GM13976 (cell line): ENCODE results near the gene PLOD2.

ENCODE experiments used
- DNase-seq: peaks from one replicate; pipeline ENCODE4 v3.0.0; 2012; ENCODE audit warnings: low spot score
- CTCF ChIP-seq: IDR thresholded peaks from 2 replicates; pipeline ENCODE4 v1.5.1; 2012; ENCODE audit warnings: borderline replicate concordance, mild to moderate bottlenecking; ENCODE audit not compliant: insufficient read depth; ENCODE audit errors: extremely low read depth, missing control alignments, control extremely low read depth
- in situ Hi-C: fragments of 300-500 bp; cut with MboI; formaldehyde crosslinking; loops from one replicate; pipeline ENCODE4 v1.12.0; 2022; ENCODE audit warnings: low sequenced_read_pairs, mixed read lengths, inconsistent platforms; ENCODE audit not compliant: unreplicated experiment

Gene PLOD2

GRCh38 chr3:146052791-146053310 lies 108.1 kb downstream of the PLOD2 start:
- no peak for TF ChIP-seq CTCF
- DNase-seq = no peak
- in situ Hi-C loops = no loop called here

- TF ChIP-seq CTCF = no peak
- no peak for DNase-seq
- in situ Hi-C loops = no loop called here
These were observed 108.8 kb downstream of the PLOD2 start for GRCh38 chr3:146052056-146052790.

- DNase-seq = no peak
- in situ Hi-C loops = no loop called here
These were observed 110.3 kb downstream of the PLOD2 start for GRCh38 chr3:146050691-146051090.

GRCh38 chr3:146047485-146047884 lies 113.5 kb downstream of the PLOD2 start:
- DNase-seq = no peak
- no peak for TF ChIP-seq CTCF
- in situ Hi-C loops = no loop called here

More at GRCh38 chr3:146050691-146051090, 110.3 kb downstream of the PLOD2 start:
- TF ChIP-seq CTCF = no peak

- no peak for TF ChIP-seq CTCF
- no peak for DNase-seq
- in situ Hi-C loops = no loop called here
These were observed 116.9 kb downstream of the PLOD2 start for GRCh38 chr3:146044046-146044445.

- DNase-seq = no peak
- TF ChIP-seq CTCF = no peak
- in situ Hi-C loops = no loop called here
These were observed 120.4 kb downstream of the PLOD2 start for GRCh38 chr3:146040630-146041029.
